ENCODE data around the gene SLC24A4.
"Not testable (repeated sequence)": the region's sequence is repeated elsewhere in the genome, so short reads cannot be mapped to it uniquely, and the experiment has no call there.

SLC24A4 gene

DNA sequence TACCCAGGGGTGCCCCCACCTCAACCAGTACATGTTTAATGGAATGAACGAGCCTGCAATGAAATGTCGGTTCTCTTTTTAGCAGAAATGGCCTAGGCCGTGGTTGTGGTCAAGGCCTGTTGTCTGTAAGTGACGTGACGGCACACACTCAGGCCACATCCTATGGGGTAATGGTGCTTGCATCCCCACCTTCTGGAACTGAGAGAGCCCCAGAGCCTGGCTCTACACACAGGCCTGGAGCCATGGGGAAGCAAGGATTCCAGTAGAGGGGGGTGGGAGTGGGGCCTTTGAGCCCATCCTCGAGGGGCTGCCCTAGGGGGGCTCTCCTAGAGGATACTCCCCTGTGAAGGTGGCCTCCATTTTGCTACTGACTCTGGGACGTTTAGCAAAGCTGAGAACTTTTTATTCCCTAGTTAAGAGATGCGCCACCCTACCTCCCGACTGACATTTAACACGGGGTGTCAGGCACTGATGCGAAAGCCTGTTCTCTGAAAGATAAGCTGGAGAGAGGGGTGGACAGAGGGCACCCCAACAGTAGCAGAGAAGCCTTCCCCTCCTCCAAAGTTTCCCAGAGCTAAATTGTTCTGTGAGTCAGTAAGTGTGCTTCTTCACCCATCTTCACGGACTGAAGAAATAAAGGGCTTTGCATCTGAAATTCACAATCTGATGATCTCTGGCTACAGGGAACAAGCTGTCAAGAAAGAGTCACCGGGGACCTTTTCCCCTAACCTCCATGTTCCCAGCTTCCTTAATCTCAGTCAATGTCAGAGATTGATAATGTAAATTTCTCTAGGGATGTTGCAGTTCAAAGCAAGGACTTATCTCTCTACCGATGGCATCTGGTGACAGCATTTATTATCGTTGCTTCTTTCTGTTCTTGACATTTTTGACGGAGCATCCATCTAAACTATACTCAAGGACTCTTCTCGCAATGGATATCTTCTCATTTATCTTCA lies 197.4 kb downstream of the SLC24A4 start:
- in situ Hi-C loops (cut with MboI; ENCODE audit: low pct_unique_long_range_greater_than_20kb, low sequenced_read_pairs) = no loop called here
- DNase-seq = no peak

GRCh38 chr14:92521058-92521415 lies 198.1 kb downstream of the SLC24A4 start:
- in situ Hi-C loops (cut with MboI; ENCODE audit: low pct_unique_long_range_greater_than_20kb, low sequenced_read_pairs) = no loop called here
- DNase-seq = no peak

DNA sequence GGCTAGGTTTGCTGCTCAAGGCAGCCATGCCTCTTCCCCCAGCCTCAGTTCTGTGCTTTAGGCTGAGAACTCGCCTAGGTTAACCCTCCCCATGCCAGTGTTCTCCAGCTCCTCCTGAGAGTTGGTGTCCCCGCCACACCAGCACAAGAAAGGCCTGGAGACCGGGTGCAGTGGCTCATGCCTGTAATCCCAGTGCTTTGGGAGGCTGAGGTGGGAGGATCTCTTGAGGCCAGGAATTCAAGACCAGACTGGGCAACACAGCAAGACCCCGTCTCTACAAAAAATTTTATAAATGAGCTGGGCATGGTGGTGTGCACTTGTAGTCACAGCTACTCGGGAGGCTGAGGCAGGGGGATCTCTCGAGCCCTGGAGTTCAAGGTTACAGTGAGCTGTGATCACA lies 200.8 kb downstream of the SLC24A4 start:
- DNase-seq = no peak
- in situ Hi-C loops (cut with MboI; ENCODE audit: low pct_unique_long_range_greater_than_20kb, low sequenced_read_pairs) = no loop called here

GRCh38 chr14:92524602-92525185 lies 201.7 kb downstream of the SLC24A4 start:
- in situ Hi-C loops (cut with MboI; ENCODE audit: low pct_unique_long_range_greater_than_20kb, low sequenced_read_pairs) = no loop called here

DNA sequence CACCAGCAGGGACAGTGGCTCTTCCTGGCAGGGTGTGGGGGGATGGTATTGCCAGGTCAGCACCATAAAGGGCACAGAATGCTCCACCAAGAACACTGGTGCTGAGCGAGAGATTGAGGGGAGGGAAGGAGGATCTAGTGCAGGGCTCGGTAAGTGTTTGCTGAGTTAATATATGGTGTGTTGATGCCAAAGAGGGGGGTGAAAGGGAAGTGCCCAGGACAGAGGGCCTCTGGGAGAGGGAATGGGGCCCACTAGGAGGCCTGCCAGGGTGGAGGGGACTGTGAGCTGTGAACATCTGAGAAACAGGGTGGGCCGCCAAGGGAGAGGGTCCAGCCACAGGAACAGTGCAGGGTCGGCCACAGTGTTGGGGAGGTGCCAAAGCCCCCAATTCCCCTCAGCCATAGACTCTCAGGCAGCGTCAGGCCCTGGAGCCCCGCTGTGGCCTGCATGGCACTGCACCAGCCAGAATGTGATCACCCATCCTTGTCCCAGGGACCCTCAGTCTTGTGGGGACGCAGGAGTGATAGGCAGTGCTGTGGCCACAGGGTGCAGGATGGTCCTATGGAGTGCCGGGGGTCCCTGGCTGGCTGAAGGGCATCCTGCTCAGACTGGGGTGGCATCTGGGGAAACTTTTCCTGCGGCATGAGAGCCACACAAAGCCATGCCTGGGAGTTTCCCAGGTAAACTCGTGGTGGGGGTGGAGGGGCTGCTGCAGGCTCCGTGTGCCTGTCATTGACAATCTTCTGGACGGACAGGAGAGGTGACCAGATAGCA lies 202.5 kb downstream of the SLC24A4 start:
- no peak for DNase-seq
- in situ Hi-C loops (cut with MboI; ENCODE audit: low pct_unique_long_range_greater_than_20kb, low sequenced_read_pairs) = no loop called here

More at GRCh38 chr14:92524602-92525185, 201.7 kb downstream of the SLC24A4 start:
- peak; percentile 62 for DNase-seq

GRCh38 chr14:92527721-92528120 lies 204.8 kb downstream of the SLC24A4 start:
- DNase-seq = no peak

GRCh38 chr14:92528486-92529100 lies 205.6 kb downstream of the SLC24A4 start:
- DNase-seq = no peak
- in situ Hi-C loops (cut with MboI; ENCODE audit: low pct_unique_long_range_greater_than_20kb, low sequenced_read_pairs) = no loop called here

More at GRCh38 chr14:92527721-92528120, 204.8 kb downstream of the SLC24A4 start:
- in situ Hi-C loops (cut with MboI; ENCODE audit: low pct_unique_long_range_greater_than_20kb, low sequenced_read_pairs) = no loop called here

- DNase-seq = no peak
- in situ Hi-C loops (cut with MboI; ENCODE audit: low pct_unique_long_range_greater_than_20kb, low sequenced_read_pairs) = no loop called here
Observed at GRCh38 chr14:92529903-92530302, 206.9 kb downstream of the SLC24A4 start.

GRCh38 chr14:92531106-92531873 lies 208.3 kb downstream of the SLC24A4 start:
- no peak for DNase-seq
- in situ Hi-C loops (cut with MboI; ENCODE audit: low pct_unique_long_range_greater_than_20kb, low sequenced_read_pairs) = no loop called here

- in situ Hi-C loops (cut with MboI; ENCODE audit: low pct_unique_long_range_greater_than_20kb, low sequenced_read_pairs) = no loop called here
- no peak for DNase-seq
Observed at GRCh38 chr14:92532490-92533163, 209.7 kb downstream of the SLC24A4 start.

DNA sequence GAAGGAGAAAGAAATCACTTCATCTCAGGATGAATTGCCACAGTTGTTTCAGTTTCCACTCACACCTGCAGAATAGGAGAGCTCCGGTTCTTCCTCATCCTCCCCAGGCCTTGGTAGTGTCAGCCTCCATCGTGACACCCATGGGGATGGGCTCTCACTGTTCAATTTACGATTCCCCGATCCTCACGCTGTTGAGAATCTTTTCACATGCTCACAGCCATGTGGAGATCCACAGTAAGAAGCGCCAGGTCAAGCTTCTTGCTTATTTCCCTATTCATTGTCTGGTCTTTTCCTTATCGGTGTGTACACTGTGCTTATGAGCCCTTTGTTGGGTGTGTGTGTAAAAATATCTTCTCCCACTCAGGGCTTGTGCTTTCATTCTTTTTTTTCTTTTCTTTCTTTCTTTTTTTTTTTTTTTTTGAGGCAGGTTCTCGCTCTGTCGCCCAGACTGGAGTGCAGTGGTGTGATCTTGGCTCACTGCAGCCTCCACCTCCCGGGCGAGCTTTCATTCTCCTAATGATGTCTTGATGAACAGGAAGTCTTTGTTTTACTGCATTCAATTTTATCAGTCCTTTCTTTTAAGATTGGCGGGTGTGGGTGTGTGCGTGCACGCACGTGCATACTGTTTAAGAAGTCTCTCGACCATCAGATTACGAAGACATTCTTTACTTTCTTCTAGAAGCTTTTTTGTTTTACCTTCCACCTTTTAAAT lies 212.1 kb downstream of the SLC24A4 start:
- in situ Hi-C loops (cut with MboI; ENCODE audit: low pct_unique_long_range_greater_than_20kb, low sequenced_read_pairs) = no loop called here
- no peak for DNase-seq

GRCh38 chr14:92536231-92536630 lies 213.3 kb downstream of the SLC24A4 start:
- in situ Hi-C loops (cut with MboI; ENCODE audit: low pct_unique_long_range_greater_than_20kb, low sequenced_read_pairs) = not testable (repeated sequence)

DNA sequence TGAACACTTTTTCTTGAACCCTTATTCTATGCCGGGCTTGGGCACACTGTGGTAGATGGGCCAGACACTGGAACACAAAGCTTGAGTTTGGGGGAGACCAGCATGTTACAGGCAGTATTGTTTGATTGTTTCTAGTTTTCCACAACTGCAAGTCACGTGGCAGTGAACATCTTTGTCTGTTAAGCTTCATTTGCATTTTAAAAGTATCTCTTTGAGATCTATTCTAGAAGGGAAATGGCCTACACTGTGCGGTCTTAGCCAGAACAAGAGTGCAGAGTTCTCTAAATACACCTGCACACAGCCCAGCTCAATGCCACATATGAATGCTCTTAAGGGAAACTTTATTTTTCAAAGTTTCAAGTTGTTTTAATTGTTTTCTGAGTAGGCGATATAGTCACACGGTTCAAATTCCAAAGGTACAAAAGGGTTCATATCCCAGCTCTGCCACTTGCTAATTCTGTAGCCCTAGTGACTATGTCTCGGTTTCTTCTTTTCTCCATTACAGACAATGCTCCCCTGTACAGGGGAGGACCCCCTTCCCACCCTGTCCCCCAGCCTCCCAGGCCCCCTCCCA lies 215.5 kb downstream of the SLC24A4 start:
- in situ Hi-C loops (cut with MboI; ENCODE audit: low pct_unique_long_range_greater_than_20kb, low sequenced_read_pairs) = no loop called here
- no peak for DNase-seq

More at GRCh38 chr14:92536231-92536630, 213.3 kb downstream of the SLC24A4 start:
- not testable (repeated sequence) for DNase-seq

GRCh38 chr14:92539419-92539818 lies 216.5 kb downstream of the SLC24A4 start:
- in situ Hi-C loops (cut with MboI; ENCODE audit: low pct_unique_long_range_greater_than_20kb, low sequenced_read_pairs) = no loop called here
- DNase-seq = no peak

DNA sequence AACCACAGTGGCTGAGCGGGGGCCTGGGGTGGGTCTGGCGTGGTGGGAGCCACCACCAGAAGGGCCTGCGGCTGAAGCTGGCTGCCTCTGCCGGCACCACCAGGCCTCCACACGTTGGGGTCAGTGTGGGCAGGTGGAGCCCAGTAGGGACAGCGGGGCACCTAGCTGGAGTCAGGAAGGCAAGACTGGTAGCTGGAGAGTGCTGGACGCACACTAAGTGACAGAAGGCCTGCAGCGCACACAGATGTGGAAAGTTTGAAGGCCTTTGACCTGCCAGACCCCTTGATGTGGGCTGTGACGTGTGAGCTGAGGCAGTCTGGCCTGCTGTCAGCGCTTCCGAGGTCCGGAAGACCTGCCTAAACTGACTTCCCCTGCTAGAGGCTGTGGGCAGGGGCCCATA lies 216.9 kb downstream of the SLC24A4 start:
- in situ Hi-C loops (cut with MboI; ENCODE audit: low pct_unique_long_range_greater_than_20kb, low sequenced_read_pairs) = no loop called here
- DNase-seq = no peak

DNA sequence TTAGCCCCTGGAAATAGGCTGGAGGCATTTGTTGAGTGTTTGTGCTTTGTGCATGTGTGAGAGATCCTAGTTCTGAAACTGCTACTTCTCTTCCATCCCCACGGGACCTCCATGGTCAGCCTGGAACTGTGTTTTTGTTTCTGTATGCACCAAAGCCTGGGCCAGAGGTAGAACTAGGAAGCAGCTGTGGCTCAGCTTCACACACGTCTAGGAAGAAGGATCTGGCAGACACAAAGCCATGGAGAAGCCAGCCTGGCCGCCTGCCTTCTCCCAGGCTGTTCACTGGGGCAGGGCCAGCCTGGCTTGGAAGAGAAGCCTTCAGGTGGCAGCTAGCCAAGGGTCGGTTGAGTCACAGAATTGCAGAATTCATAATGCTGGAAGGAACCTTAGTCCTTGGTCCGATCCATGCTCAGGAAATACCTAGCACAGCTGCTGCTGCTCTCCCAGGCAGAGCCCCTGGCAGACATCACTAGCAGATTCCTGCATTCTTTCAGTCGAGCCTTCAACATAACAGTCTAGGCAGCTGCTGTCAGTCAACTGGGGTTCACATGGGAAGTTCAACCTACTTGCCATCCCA lies 217.6 kb downstream of the SLC24A4 start:
- in situ Hi-C loops (cut with MboI; ENCODE audit: low pct_unique_long_range_greater_than_20kb, low sequenced_read_pairs) = no loop called here

More for the DNA sequence above, 217.6 kb downstream of the SLC24A4 start:
- DNase-seq = no peak

All from KBM-7 (cell line).